ENCODE measurements around the gene OSBPL1A. TPM values are rescaled to one million over a fixed set of nuclear protein-coding genes. Genes with fewer than 3 reads are reported as not detected.

The OSBPL1A gene
- total RNA-seq, 2 donors from 2014 or later, result 20.7 to 33.0 TPM

- H3K36me3 ChIP-seq, result no peaks in the 10 kb centered on the region
- TF ChIP-seq, protein P1, sequence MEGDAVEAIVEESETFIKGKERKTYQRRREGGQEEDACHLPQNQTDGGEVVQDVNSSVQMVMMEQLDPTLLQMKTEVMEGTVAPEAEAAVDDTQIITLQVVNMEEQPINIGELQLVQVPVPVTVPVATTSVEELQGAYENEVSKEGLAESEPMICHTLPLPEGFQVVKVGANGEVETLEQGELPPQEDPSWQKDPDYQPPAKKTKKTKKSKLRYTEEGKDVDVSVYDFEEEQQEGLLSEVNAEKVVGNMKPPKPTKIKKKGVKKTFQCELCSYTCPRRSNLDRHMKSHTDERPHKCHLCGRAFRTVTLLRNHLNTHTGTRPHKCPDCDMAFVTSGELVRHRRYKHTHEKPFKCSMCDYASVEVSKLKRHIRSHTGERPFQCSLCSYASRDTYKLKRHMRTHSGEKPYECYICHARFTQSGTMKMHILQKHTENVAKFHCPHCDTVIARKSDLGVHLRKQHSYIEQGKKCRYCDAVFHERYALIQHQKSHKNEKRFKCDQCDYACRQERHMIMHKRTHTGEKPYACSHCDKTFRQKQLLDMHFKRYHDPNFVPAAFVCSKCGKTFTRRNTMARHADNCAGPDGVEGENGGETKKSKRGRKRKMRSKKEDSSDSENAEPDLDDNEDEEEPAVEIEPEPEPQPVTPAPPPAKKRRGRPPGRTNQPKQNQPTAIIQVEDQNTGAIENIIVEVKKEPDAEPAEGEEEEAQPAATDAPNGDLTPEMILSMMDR (IDR thresholded peaks at IDR 0.05), result no peak
- no peaks in the 10 kb centered on the region for H3K4me1 ChIP-seq
- H3K27me3 ChIP-seq, result no peaks in the 10 kb centered on the region
- no peak overlapping the region for H3K27ac ChIP-seq
- no peak overlapping the region for H3K9ac ChIP-seq (ENCODE audit: low read depth in 2 of 2, low read length in 2 of 2)
- intact Hi-C loops (cut with DNase I), result no loop called here
- no peak overlapping the region for H3K4me3 ChIP-seq
- no peak for DNase-seq
- no peaks in the 10 kb centered on the region for H3K9me3 ChIP-seq
These were observed 15.5 kb upstream of the OSBPL1A start for GRCh38 chr18:24413148-24413547.

DNA sequence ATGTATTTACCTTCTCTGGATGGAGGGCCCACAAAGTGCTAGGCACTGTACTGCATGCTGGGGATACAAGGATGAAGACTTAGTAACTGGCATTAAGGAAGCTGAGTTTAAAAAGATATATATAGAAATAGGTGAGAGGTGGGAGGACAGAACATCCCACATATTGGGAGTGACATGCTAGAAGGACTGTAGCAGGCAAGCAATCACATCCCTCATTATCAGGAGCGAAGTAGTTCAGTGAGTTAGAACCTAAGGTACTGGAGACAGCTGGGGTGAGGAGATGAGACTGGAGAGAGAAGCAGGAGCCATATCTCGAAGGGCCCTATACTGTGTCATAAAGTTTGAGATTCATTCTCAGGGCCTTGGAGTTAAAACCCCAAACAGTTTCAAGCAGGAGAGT lies 10.9 kb upstream of the OSBPL1A start:
- TF ChIP-seq, protein P1 (IDR thresholded peaks at IDR 0.05), result no peak
- DNase-seq, result no peak
- no peak overlapping the region for H3K27ac ChIP-seq
- H3K4me3 ChIP-seq, result no peak overlapping the region
- H3K4me1 ChIP-seq, result no peaks in the 10 kb centered on the region
- H3K36me3 ChIP-seq, result no peaks in the 10 kb centered on the region
- intact Hi-C loops (cut with DNase I), result no loop called here
- H3K9me3 ChIP-seq, result no peaks in the 10 kb centered on the region
- no peak overlapping the region for H3K9ac ChIP-seq (ENCODE audit: low read depth in 2 of 2, low read length in 2 of 2)
- H3K27me3 ChIP-seq, result no peaks in the 10 kb centered on the region

GRCh38 chr18:24404591-24404990 lies 7.0 kb upstream of the OSBPL1A start:
- no peaks in the 10 kb centered on the region for H3K4me1 ChIP-seq
- TF ChIP-seq, protein P1 (IDR thresholded peaks at IDR 0.05), result no peak
- no peaks in the 10 kb centered on the region for H3K36me3 ChIP-seq
- H3K9ac ChIP-seq (ENCODE audit: low read depth in 2 of 2, low read length in 2 of 2), result no peak overlapping the region
- H3K27me3 ChIP-seq, result no peaks in the 10 kb centered on the region
- intact Hi-C loops (cut with DNase I), result no loop called here
- H3K9me3 ChIP-seq, result no peaks in the 10 kb centered on the region
- H3K4me3 ChIP-seq, result no peak overlapping the region
- no peak for DNase-seq
- H3K27ac ChIP-seq, result no peak overlapping the region

DNA sequence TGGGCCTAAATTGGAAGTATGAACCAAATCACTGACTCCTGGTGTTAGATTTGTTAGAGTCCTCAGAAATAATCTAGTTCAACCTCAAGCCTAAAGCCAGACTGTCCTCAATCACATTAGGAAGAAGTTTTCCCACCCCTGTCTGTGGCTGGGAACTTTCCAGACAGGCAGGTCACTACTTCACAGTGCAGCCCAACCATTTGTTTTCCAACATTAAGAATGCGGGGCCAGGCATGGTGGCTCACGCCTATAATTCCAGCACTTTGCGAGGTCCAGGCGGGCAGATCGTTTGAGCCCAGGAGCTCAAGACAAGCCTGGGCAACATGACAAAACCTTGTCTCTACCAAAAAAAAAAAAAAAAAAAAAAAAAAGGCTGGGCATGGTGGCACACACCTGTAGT lies 5.5 kb upstream of the OSBPL1A start:
- Histone ChIP-seq H3K4me3 (no peak overlapping the region), H3K9me3 (no peaks in the 10 kb centered on the region), H3K27me3 (no peaks in the 10 kb centered on the region), H3K4me1 (no peaks in the 10 kb centered on the region), H3K36me3 (no peaks in the 10 kb centered on the region), H3K9ac (ENCODE audit: low read depth in 2 of 2, low read length in 2 of 2) (no peak overlapping the region), H3K27ac (no peak overlapping the region)
- no peak for DNase-seq
- TF ChIP-seq, protein P1 (IDR thresholded peaks at IDR 0.05), result no peak
- intact Hi-C loops (cut with DNase I), result no loop called here

- intact Hi-C loops (cut with DNase I), result no loop called here
- DNase-seq, result no peak
These were observed 4.7 kb upstream of the OSBPL1A start for GRCh38 chr18:24402209-24402785.

More at GRCh38 chr18:24402209-24402785, 4.7 kb upstream of the OSBPL1A start:
- no peak overlapping the region for H3K9ac ChIP-seq (ENCODE audit: low read depth in 2 of 2, low read length in 2 of 2)
- no peaks in the 10 kb centered on the region for H3K36me3 ChIP-seq
- H3K4me1 ChIP-seq, result no peaks in the 10 kb centered on the region
- no peak overlapping the region for H3K27ac ChIP-seq
- TF ChIP-seq, protein P1 (IDR thresholded peaks at IDR 0.05), result no peak
- H3K27me3 ChIP-seq, result no peaks in the 10 kb centered on the region
- no peaks in the 10 kb centered on the region for H3K9me3 ChIP-seq
- no peak overlapping the region for H3K4me3 ChIP-seq

Measured in colonic mucosa (tissue), 4 donors.